CD4-positive, alpha-beta T cell treated with Interleukin-2 at 100 ng/mL for 4 hours (primary cell): ENCODE data around the gene C1GALT1.

Experiments used
- DNase-seq: peaks from one replicate; pipeline ENCODE4 v3.0.0-alpha.2; 2020; ENCODE audit warnings: low spot score

C1GALT1 gene

GRCh38 chr7:7272294-7272693 is 90.0 kb downstream of the C1GALT1 start:
- DNase-seq: no peak

- no peak for DNase-seq
Measured at GRCh38 chr7:7274782-7275181, 92.4 kb downstream of the C1GALT1 start.

- no peak for DNase-seq
Measured at GRCh38 chr7:7276161-7276560, 93.8 kb downstream of the C1GALT1 start.

- no peak for DNase-seq
Measured at GRCh38 chr7:7290429-7291122, 108.2 kb downstream of the C1GALT1 start.

- no peak for DNase-seq
Measured at GRCh38 chr7:7292085-7292484, 109.7 kb downstream of the C1GALT1 start.

- DNase-seq: no peak
Measured at GRCh38 chr7:7292608-7293007, 110.3 kb downstream of the C1GALT1 start.

- DNase-seq: no peak
Measured at GRCh38 chr7:7293092-7293491, 110.7 kb downstream of the C1GALT1 start.

- no peak for DNase-seq
Measured at GRCh38 chr7:7294911-7295310, 112.6 kb downstream of the C1GALT1 start.
